GM18517 (cell line): ENCODE data around the gene ZNF488.

Source experiments
- ATAC-seq: cut with Tn5 transposase; IDR thresholded peaks from one replicate; pipeline ENCODE4 v1.9.1; 2021; ENCODE audit warnings: mild to moderate bottlenecking, moderate library complexity; ENCODE audit not compliant: unreplicated experiment

The ZNF488 gene

GRCh38 chr10:47383261-47384147 lies 589 bp downstream of the ZNF488 start:
- ATAC-seq: no peak

GRCh38 chr10:47381427-47382379 lies 2.4 kb downstream of the ZNF488 start:
- no peak for ATAC-seq

GRCh38 chr10:47381103-47381395 lies 3.0 kb downstream of the ZNF488 start:
- no peak for ATAC-seq

- ATAC-seq: no peak
Observed at GRCh38 chr10:47380341-47381102, 3.6 kb downstream of the ZNF488 start.

- ATAC-seq: no peak
Observed at GRCh38 chr10:47379901-47380300, 4.2 kb downstream of the ZNF488 start.

GRCh38 chr10:47379445-47379785 lies 4.7 kb downstream of the ZNF488 start:
- no peak for ATAC-seq

GRCh38 chr10:47378606-47379444 lies 5.3 kb downstream of the ZNF488 start:
- no peak for ATAC-seq

- ATAC-seq: no peak
Observed at GRCh38 chr10:47378183-47378510, 5.9 kb downstream of the ZNF488 start.

GRCh38 chr10:47376522-47377220 lies 7.4 kb downstream of the ZNF488 start:
- no peak for ATAC-seq

GRCh38 chr10:47374611-47375536 lies 9.2 kb downstream of the ZNF488 start:
- no peak for ATAC-seq

GRCh38 chr10:47372726-47373125 lies 11.4 kb downstream of the ZNF488 start:
- no peak for ATAC-seq

- no peak for ATAC-seq
Observed at GRCh38 chr10:47371629-47372485, 12.2 kb downstream of the ZNF488 start.

GRCh38 chr10:47370878-47371277 lies 13.2 kb downstream of the ZNF488 start:
- no peak for ATAC-seq

- ATAC-seq: no peak
Observed at GRCh38 chr10:47370015-47370767, 13.9 kb downstream of the ZNF488 start.

GRCh38 chr10:47369251-47369894 lies 14.7 kb downstream of the ZNF488 start:
- no peak for ATAC-seq

GRCh38 chr10:47368431-47369180 lies 15.5 kb downstream of the ZNF488 start:
- ATAC-seq: no peak
